ENCODE results near the gene TMEM154. TPM values are rescaled to one million over a fixed set of nuclear protein-coding genes. Genes with fewer than 3 reads are reported as not detected.

Gene TMEM154
- total RNA-seq, 1 donor from 2014 or later: 6.7 TPM

- DNase-seq (ENCODE audit: extremely low read depth, low read depth, low spot score): no peak
Measured at GRCh38 chr4:152697284-152698088, 17.7 kb upstream of the TMEM154 start.

DNA sequence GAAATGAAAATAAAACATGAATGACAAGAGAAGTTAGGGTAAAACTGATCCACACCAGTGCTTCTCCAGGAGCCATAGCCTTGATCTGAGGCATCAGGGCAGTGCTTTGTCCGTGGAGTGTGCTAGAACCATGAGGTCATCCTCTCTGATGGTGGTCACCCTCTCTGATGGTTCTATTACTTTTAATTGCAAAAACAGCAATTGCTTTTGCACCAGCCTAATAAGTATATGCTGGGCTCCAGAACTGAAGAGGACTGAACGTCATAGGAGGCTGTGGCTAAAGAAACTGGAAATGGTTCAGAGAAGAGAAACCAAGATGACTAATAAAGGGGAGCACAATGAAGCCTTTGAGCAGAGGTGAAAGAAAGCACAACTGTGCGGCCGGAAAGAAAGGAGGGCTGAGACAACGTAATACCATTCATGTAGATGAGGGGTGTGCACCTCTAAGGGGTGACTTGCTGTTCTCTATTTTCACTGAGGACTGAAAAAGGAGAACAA, 17.0 kb upstream of the TMEM154 start:
- no peak for DNase-seq (ENCODE audit: extremely low read depth, low read depth, low spot score)

DNA sequence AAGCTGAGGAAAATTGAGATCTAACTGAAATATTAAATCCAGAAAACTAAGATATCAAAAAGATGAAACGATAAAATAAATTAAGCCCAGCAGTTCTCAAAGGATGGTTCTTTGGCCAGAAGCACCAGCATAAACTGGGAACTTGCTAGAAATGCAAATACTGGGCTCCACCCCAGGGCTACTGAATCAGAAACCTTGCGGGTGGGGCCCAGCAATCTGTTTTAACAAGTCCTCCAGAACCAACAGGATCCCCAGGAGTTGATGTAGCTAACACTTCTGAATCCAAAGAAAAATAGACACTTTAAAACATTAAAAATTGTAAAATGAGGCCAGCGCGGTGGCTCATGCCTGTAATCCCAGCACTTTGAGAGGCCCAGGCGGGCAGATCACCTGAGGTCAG, 14.1 kb upstream of the TMEM154 start:
- no peak for DNase-seq (ENCODE audit: extremely low read depth, low read depth, low spot score)

GRCh38 chr4:152691761-152692160, 12.0 kb upstream of the TMEM154 start:
- DNase-seq (ENCODE audit: extremely low read depth, low read depth, low spot score): no peak

DNA sequence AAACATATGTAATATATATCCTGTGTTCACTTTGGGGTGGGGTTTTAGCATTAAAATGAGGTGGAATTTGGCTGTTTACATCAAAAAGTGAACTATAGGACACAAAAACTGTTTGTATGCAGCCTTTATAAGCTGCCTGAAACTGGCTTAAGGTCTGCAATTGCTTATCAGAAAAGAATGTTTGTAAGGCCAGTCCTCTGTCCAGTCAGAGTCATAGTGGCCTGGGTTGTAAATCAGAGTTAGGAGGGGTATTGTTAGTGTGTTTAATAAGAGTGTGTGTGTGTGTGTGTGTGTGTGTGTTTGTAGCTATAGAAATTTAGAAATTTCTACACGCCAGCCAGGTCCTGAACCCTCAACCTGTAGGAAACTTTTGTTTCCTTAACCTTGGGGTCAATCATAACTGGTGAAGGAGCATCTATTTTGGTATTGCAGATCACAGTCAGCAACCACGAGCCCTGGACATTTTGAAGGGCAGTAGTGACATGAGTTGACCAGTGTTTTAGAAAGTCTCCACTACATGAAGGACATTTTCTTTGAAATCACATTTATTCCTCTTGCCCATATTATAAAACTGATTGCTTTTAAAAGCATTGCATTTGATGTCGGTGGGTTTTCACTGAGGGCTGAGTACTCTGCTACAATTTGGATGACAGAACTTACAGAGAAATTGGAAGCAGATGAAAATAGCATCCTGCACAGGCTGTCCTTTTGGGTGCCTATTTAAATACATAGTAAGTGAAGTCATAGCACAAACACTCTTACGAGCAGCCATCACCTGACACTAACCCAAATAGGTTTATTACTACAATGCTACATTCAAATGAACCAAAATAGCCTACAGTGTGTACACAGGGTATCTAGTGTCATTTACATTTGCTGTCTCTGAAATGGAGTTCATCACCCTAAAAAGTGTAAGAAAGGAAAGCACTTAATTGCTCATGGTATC, 11.2 kb upstream of the TMEM154 start:
- no peak for DNase-seq (ENCODE audit: extremely low read depth, low read depth, low spot score)

- DNase-seq (ENCODE audit: extremely low read depth, low read depth, low spot score): no peak
Measured at GRCh38 chr4:152689615-152690501, 10.1 kb upstream of the TMEM154 start.

DNA sequence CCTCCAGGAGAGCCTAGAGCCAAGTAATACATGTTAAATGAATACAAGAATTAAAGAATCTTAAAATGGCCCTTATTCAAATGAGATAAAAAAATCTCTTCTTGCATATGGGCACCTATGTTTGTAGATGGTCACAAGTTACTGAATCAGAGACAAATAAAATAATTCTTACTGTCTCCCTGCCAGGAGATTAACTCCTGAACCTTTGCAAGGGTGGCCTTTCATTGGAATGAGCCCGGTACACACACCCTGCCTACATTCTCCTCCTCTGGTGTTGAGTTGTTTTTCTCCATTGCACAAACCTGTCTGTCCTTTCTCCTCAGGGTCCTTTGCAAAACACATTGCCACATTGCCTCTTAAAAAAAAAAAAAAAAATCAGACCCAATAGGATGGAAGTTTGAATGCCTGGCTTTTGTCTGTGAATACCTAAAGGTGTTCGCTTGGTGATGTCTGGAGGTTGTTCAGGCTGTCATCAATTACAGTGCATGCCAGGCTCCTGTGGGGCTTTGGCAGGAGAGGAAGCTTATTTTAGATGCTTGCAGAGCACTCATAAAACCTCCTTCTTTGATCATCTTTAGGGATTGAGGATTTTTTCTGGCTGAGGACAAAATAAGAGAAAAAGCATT, 8.3 kb upstream of the TMEM154 start:
- DNase-seq (ENCODE audit: extremely low read depth, low read depth, low spot score): no peak

DNA sequence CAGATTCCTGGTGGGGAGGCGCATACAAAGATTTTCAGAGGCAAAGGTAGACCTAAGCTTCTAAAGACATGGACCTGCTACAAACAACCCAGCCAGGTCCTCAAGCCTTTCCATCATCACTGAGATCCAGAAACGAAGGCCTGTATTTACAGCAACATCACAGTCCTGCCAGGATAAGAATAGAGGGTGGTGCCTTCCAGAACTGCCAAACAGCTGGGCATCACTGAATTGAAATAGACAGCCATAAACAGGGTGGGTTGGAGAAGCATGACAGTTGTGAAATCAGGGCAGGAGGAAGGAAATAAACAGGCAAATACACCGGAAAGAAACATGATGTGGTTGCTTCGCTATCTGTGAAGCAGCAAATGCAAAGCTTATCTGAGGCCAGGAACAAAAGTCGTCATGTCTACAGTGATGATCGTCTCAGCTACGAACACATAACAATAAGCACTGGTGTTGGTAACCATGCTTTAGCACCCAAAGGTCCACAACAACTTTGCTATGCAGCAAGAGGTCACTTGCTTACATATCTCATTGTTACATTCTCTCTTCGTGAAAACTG, 6.7 kb upstream of the TMEM154 start:
- no peak for DNase-seq (ENCODE audit: extremely low read depth, low read depth, low spot score)

GRCh38 chr4:152684587-152684986, 4.8 kb upstream of the TMEM154 start:
- no peak for DNase-seq (ENCODE audit: extremely low read depth, low read depth, low spot score)

DNA sequence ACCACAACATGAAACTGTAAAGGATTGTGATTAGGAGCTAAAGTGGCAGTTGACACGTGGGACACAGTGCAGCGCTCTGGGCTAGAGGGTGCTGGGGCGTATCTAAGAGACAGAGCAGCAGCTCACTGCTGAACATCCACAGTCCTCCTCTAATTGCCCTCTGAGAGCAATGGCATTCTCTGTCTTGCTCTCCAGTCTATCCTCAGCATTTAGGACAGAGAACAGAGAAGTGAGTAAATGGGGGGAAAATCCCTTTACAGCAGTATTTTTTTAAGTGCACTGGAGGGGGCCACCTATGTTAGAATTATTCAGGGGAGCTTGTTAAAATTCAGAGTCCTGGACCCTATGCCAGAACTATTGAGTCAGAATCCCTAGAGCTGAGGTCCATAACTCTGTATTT, 4.2 kb upstream of the TMEM154 start:
- no peak for DNase-seq (ENCODE audit: extremely low read depth, low read depth, low spot score)

GRCh38 chr4:152682143-152682941, 2.5 kb upstream of the TMEM154 start:
- no peak for DNase-seq (ENCODE audit: extremely low read depth, low read depth, low spot score)

- peak; percentile 62 for DNase-seq (ENCODE audit: extremely low read depth, low read depth, low spot score)
Measured at GRCh38 chr4:152680988-152681603, 1.3 kb upstream of the TMEM154 start.

DNA sequence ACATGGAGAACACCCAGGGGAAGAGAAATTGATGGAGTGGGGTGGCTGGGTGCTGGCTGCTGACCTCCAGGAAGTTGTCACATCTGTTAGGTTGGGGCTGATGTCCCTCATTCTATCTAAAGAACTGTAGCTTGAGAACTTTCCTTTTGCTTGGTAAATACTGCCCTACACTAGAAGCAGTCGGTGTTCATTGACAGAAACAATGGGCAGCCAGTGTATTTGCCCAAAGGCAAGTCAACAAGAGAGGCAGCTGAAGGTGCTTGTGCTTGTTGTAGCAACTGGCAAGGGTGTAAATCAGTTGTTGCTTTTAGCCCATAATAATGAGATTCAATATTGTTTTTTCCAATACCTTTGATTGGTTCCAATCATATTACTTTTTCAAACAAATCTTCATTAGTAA, 956 bp downstream of the TMEM154 start:
- no peak for DNase-seq (ENCODE audit: extremely low read depth, low read depth, low spot score)

DNA sequence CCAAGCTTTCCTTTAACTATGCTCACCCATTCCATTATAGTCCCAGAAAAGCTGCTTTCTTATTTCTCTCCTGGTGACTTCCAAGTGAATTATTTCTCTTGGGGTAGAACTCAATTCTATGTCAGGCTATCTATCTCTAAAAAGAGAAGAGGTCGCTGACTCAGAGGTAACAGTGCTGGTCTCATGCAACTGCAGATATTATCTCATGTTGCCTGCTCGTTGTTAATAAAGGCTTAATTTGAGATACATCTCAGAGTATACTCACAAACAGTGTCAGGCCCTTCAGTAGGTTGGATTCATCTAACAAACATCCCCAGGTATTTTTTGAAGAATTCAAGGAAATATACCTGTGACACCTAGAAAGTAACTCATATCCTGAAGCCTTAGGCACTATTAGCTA, 2.7 kb downstream of the TMEM154 start:
- DNase-seq (ENCODE audit: extremely low read depth, low read depth, low spot score): no peak

DNA sequence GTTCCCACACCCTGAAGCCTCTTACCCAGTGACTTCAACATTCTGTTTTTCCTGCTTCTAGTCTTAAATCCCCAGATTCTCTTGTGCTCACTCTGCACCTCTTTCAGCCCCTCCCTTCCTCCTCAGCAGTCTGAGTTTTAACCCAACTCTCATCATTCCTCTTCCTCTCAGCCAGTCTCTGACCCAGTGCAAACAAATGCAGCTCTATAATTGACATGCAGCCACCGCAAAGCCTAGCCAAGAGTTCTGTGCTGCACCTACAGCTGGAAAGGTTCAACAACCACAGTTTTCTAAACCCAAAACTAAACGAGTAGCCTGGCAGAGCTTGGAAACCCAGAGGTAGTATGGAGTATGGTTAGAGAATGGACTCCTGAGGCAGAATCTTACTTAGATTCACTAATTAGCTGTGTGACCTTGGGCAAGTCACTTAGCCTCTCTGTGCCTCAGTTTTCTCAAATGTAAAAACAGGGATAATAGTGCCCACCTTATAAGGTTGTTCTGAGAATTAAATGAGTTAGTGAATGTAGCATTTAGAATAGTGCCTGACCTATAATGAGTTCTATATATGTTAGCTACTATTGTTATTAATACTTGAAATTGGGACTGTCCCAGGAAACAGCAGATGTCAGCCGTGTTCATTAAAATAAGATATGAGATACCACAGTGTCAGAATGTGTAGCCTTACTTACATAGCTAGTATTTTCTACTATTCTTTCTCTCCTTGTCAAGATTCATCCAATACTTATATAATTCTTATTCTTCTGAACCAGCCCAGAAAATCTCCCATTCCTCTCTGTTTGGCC, 3.5 kb downstream of the TMEM154 start:
- no peak for DNase-seq (ENCODE audit: extremely low read depth, low read depth, low spot score)

DNA sequence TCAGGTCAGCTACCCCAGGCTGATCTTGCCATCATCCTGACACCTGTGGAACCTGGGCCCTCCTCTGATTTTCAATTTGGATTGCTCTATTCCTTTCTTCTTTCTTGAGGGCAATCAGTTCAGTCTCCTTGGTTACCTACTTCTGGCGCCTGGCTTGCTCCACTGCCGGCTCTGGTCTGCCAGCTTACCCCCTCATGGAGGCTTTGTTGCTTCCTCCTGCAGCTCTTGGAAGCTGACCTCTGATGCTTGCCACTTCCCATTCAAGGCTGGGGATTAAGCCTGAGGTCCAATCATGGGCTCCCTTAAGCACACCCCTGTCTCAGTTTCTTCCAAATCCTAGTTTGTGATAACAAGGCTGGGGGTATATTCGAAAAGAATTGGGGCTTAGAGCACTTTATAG, 5.4 kb downstream of the TMEM154 start:
- DNase-seq (ENCODE audit: extremely low read depth, low read depth, low spot score): no peak

- DNase-seq (ENCODE audit: extremely low read depth, low read depth, low spot score): no peak
Measured at GRCh38 chr4:152673489-152673888, 6.3 kb downstream of the TMEM154 start.
